Measurements from ENCODE around the gene SMIM44.
"Not testable (repeated sequence)": the region's sequence is repeated elsewhere in the genome, so short reads cannot be mapped to it uniquely, and the experiment has no call there.

DNA sequence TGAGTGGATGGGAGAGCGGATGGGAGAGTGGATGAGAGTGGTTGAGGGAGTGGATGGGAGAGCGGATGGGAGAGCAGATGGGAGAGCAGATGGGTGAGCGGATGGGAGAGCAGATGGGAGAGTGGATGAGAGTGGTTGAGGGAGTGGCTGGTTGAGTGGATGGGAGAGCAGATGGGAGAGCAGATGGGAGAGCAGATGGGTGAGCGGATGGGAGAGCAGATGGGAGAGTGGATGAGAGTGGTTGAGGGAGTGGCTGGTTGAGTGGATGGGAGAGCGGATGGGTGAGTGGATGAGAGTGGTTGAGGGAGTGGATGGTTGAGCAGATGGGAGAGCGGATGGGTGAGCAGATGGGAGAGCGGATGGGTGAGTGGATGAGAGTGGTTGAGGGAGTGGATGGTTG lies 46.1 kb upstream of the SMIM44 start:
- TF ChIP-seq, protein P1, sequence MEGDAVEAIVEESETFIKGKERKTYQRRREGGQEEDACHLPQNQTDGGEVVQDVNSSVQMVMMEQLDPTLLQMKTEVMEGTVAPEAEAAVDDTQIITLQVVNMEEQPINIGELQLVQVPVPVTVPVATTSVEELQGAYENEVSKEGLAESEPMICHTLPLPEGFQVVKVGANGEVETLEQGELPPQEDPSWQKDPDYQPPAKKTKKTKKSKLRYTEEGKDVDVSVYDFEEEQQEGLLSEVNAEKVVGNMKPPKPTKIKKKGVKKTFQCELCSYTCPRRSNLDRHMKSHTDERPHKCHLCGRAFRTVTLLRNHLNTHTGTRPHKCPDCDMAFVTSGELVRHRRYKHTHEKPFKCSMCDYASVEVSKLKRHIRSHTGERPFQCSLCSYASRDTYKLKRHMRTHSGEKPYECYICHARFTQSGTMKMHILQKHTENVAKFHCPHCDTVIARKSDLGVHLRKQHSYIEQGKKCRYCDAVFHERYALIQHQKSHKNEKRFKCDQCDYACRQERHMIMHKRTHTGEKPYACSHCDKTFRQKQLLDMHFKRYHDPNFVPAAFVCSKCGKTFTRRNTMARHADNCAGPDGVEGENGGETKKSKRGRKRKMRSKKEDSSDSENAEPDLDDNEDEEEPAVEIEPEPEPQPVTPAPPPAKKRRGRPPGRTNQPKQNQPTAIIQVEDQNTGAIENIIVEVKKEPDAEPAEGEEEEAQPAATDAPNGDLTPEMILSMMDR (IDR thresholded peaks at IDR 0.05), result not testable (repeated sequence)
- not testable (repeated sequence) for TF ChIP-seq POLR2A (IDR thresholded peaks at IDR 0.05)
